GM12878 (cell line): ENCODE data around the gene CEP135. TPM values are rescaled to one million over a fixed set of nuclear protein-coding genes. Genes with fewer than 3 reads are reported as not detected.

Experiments
- ATAC-seq: fragments of 200-7000 bp; cut with Tn5 transposase; 3 replicates; pipeline ENCODE4 v1.9.1; 2020; ENCODE audit warnings: mild to moderate bottlenecking, moderate library complexity
- BruUV-seq: library from RNA; stranded (reverse); fragments of 400-500 nt; replicated peaks from 2 replicates; lab custom pipeline; 2021; lab: Mats Ljungman, UMichigan
- CTCF ChIA-PET: fragments of 300-600 bp; sonication (Branson Sonifier 250); formaldehyde crosslinking; extraction: SDS; loops from one replicate; lab custom pipeline; 2021; ENCODE audit warnings: inconsistent platforms; lab: Yijun Ruan, JAX
- POLR2A ChIA-PET: fragments of 350-600 bp; formaldehyde crosslinking; extraction: SDS; loops from one replicate; lab custom pipeline; 2021; ENCODE audit warnings: inconsistent platforms; lab: Charles Lee
- RAD21 ChIA-PET: fragments of 300-600 bp; sonication (Branson Sonifier 250); formaldehyde crosslinking; loops from one replicate; lab custom pipeline; 2023; ENCODE audit warnings: antibody characterized with exemption; ENCODE audit not compliant: unreplicated experiment; lab: Charles Lee
- SMC1A ChIA-PET: fragments of 300-600 bp; sonication (Branson Sonifier 250); formaldehyde crosslinking; loops from one replicate; lab custom pipeline; 2023; ENCODE audit not compliant: unreplicated experiment, uncharacterized antibody; lab: Charles Lee
- DNase-seq: peaks from one replicate; pipeline ENCODE4 v3.0.0-alpha.2; 2011; ENCODE audit warnings: low read depth, low spot score
- FAIRE-seq: peaks from 3 replicates; lab custom pipeline; 2011; peaks lifted over from hg19 to GRCh38; lab: Jason Lieb, UNC
- H2AFZ ChIP-seq: 2 replicates; pipeline ENCODE4 v1.6.0; 2011; ENCODE audit warnings: low read depth, low read length, control low read depth; ENCODE audit not compliant: control insufficient read depth
- H3K27ac ChIP-seq: 2 replicates; pipeline ENCODE4 v1.5.1; 2011; ENCODE audit warnings: control low read depth; ENCODE audit not compliant: control insufficient read depth, insufficient read depth
- H3K27me3 ChIP-seq, 2 experiments: replicated peaks in 1 of 2; 2 replicates each; pipeline versions ENCODE4 v1.6.0 to v1.6.1; 2011; ENCODE audit warnings: low read length in 1 of 2; ENCODE audit not compliant: control insufficient read depth in 2 of 2, insufficient read depth in 2 of 2
- H3K36me3 ChIP-seq, 2 experiments: 2 replicates each; pipeline ENCODE4 v1.5.1; 2011; ENCODE audit warnings: low read length in 1 of 2; ENCODE audit not compliant: control insufficient read depth in 2 of 2, insufficient read depth in 2 of 2
- H3K4me1 ChIP-seq: 2 replicates; pipeline ENCODE4 v1.6.1; 2011; ENCODE audit warnings: mild to moderate bottlenecking, low read length, moderate library complexity, mixed read lengths; ENCODE audit not compliant: control insufficient read depth, insufficient read depth
- H3K4me2 ChIP-seq: 2 replicates; pipeline ENCODE4 v1.6.0; 2011; ENCODE audit warnings: control low read depth; ENCODE audit not compliant: control insufficient read depth, insufficient read depth
- H3K4me3 ChIP-seq: fragments of 200-600 bp; sonication (generic); 2 replicates; pipeline ENCODE4 v1.5.1; 2016
- H3K79me2 ChIP-seq: 2 replicates; pipeline ENCODE4 v1.6.0; 2011; ENCODE audit warnings: low read length; ENCODE audit not compliant: control insufficient read depth, insufficient read depth
- H3K9ac ChIP-seq: 2 replicates; pipeline ENCODE4 v1.8.0; 2011; ENCODE audit warnings: low read length, control low read depth, mixed read lengths; ENCODE audit not compliant: control insufficient read depth, insufficient read depth
- H3K9me3 ChIP-seq: replicated peaks from 3 replicates; pipeline ENCODE4 v1.5.1; 2011; ENCODE audit warnings: mild to moderate bottlenecking, low read length; ENCODE audit not compliant: control insufficient read depth, insufficient read depth
- H4K20me1 ChIP-seq: 2 replicates; pipeline ENCODE4 v1.6.0; 2011; ENCODE audit not compliant: control insufficient read depth, insufficient read depth
- CBX3 ChIP-seq: fragments of 200-600 bp; sonication (generic); IDR thresholded peaks from 2 replicates; pipeline ENCODE4 v1.6.1; 2016; ENCODE audit warnings: low read depth, borderline replicate concordance
- LARP7 ChIP-seq: fragments of 450-650 bp; IDR thresholded peaks from 2 replicates; pipeline ENCODE4 v1.6.1; 2017; ENCODE audit warnings: mild to moderate bottlenecking
- NRF1 ChIP-seq: conservative IDR thresholded peaks from 2 replicates; pipeline ENCODE4 v1.6.1; 2011; ENCODE audit warnings: mild to moderate bottlenecking, low read depth, low read length, improper control_type of control experiment
- RB1 ChIP-seq: fragments of 450-650 bp; formaldehyde crosslinking; IDR thresholded peaks from 2 replicates; pipeline ENCODE4 v1.6.1; 2017; ENCODE audit warnings: mild to moderate bottlenecking, borderline replicate concordance
- SMC3 ChIP-seq: IDR thresholded peaks from 2 replicates; pipeline ENCODE4 v1.6.1; 2011; ENCODE audit warnings: low read length, improper control_type of control experiment, borderline replicate concordance
- SRF ChIP-seq, 2 experiments: IDR thresholded peaks; 2 replicates each; pipeline ENCODE4 v1.6.1; 2011; ENCODE audit warnings: low read depth in 2 of 2, low read length in 2 of 2, mild to moderate bottlenecking in 1 of 2, moderate library complexity in 1 of 2
- STAT3 ChIP-seq: IDR thresholded peaks from 2 replicates; pipeline ENCODE4 v1.6.1; 2011; ENCODE audit warnings: low read depth, low read length, improper control_type of control experiment
- TAF1 ChIP-seq: IDR thresholded peaks from 2 replicates; pipeline ENCODE4 v1.6.1; 2011; ENCODE audit warnings: mild to moderate bottlenecking, low read depth, low read length, borderline replicate concordance
- TCF3 ChIP-seq: IDR thresholded peaks from 2 replicates; pipeline ENCODE4 v1.6.1; 2012; ENCODE audit warnings: low read depth, mild to moderate bottlenecking, low read length, borderline replicate concordance; ENCODE audit not compliant: insufficient read depth
- in situ Hi-C: fragments of 300-500 bp; cut with MboI; formaldehyde crosslinking; loops from 9 replicates; pipeline ENCODE4 v1.14.3; 2018; ENCODE audit warnings: mixed read lengths
- intact Hi-C: fragments of 100-400 bp; cut with micrococcal nuclease; formaldehyde crosslinking; loops from one replicate; pipeline ENCODE4 v1.14.2; 2022; ENCODE audit not compliant: unreplicated experiment
- polyA plus RNA-seq, 11 experiments: library from polyadenylated mRNA; depleted of rRNA in 4 of 11; unstranded in 6 of 11; stranded (reverse) in 5 of 11; fragments of >200 nt; fragmentation: Nextera tagmentation in 4 of 11; fragmentation: Illumina TruSeq in 1 of 11; extraction: Ambion mirVana in 4 of 11; extraction: Trizol in 1 of 11; gene quantifications; 1 replicate in 1 of 11; 2 replicates in 10 of 11; pipeline versions ENCODE4 v1.2.1 to v1.2.3, GENCODE V29; 2011 to 2016; ENCODE audit warnings: inconsistent platforms in 2 of 11, missing spikeins in 2 of 11, low read depth in 1 of 11
- total RNA-seq, 4 experiments: library from RNA; depleted of rRNA in 3 of 4; stranded (reverse); fragments of >200 nt in 3 of 4; fragmentation: Illumina TruSeq in 1 of 4; extraction: Trizol in 1 of 4; gene quantifications; 2 replicates each; pipeline versions ENCODE4 v1.2.1 to v1.2.3, GENCODE V29; 2013 to 2021
- TF ChIP-seq, protein P1 (sequence below): fragments of 450-650 bp; IDR thresholded peaks from 2 replicates; pipeline ENCODE4 v1.6.1; 2017; ENCODE audit warnings: borderline replicate concordance
- TF ChIP-seq, protein P2 (sequence below): IDR thresholded peaks from 2 replicates; pipeline ENCODE4 v1.6.1; 2011; ENCODE audit warnings: low read depth, mild to moderate bottlenecking, low read length, moderate library complexity, borderline replicate concordance; ENCODE audit errors: extremely low read depth

CEP135 gene
- total and polyA plus RNA-seq, 10 of the 15 experiments (the other 5 are each of a cell fraction or from before 2014, with no cell fraction given) = 2.9 to 13.6 (median 10.1) TPM

DNA sequence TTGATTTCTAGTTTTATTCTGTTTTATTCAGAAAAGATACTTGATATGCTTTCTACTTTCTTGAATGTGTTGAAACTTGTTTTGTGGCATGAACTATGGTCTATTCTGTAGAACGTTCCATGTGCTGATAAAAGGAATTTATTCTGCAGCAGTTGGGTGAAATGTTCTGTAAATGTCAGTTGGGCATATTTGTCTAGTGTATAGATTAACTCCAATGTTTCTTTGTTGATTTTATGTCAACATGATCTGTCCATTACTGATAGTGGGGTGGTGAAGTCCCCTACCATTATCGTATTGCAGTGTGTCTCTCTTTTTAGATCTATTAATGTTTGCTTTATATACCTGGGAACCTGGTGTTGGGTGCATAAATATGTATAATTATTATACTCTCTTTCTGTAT, 55.5 kb downstream of the CEP135 start (continued):
- no peak for TF ChIP-seq SRF (IDR thresholded peaks at IDR 0.05; ENCODE audit: low read depth in 2 of 2, low read length in 2 of 2)
- TF ChIP-seq, all 136 proteins: peak for 0

DNA sequence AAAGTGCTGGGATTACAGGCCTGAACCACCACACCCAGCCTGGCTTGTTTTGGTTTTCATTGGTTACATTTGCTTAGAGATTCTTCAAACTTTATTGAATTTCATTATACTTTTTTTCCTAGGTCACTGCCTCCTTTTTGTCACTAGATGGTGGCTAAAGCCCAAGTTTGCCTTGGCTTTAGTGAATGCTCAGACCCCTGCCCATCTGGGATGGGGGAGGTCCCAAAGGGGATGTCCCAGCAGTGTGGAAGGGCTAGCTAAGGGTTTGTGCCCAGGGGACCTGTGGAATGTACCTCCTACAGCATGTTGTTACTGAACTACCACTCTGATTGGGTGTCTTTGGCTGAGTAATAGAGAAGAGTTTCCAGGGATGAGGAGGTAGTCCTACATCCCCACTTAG, 58.4 kb downstream of the CEP135 start:
- Histone ChIP-seq H3K4me2 (no peak overlapping the region), H2AFZ (no peak overlapping the region), H3K9me3 (no peaks in the 10 kb centered on the region; the same call in 2 of the 3 replicates)
- intact Hi-C loops = no loop called here
- FAIRE-seq = no peak
- no TSS peak for BruUV-seq
- TF ChIP-seq SMC3 (no peak), CBX3 (no peak), TAF1 (no peak), STAT3 (no peak), LARP7 (no peak), TCF3 (no peak), NRF1 (no peak), RB1 (no peak)
- TF ChIP-seq, protein P1, sequence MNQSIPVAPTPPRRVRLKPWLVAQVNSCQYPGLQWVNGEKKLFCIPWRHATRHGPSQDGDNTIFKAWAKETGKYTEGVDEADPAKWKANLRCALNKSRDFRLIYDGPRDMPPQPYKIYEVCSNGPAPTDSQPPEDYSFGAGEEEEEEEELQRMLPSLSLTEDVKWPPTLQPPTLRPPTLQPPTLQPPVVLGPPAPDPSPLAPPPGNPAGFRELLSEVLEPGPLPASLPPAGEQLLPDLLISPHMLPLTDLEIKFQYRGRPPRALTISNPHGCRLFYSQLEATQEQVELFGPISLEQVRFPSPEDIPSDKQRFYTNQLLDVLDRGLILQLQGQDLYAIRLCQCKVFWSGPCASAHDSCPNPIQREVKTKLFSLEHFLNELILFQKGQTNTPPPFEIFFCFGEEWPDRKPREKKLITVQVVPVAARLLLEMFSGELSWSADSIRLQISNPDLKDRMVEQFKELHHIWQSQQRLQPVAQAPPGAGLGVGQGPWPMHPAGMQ = no peak
- TF ChIP-seq, protein P2, sequence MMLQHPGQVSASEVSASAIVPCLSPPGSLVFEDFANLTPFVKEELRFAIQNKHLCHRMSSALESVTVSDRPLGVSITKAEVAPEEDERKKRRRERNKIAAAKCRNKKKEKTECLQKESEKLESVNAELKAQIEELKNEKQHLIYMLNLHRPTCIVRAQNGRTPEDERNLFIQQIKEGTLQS = no peak
- TF ChIP-seq, all 136 proteins: peak for 0
- POLR2A ChIA-PET = no interaction called here
- RAD21 ChIA-PET = interaction anchor here (1.5 kb wide), 1 partner anchor 14 kb away, joined by 4 read pairs; no protein-coding TSS in a partner anchor
- Histone ChIP-seq H3K9ac (no peak overlapping the region), H3K4me1 (no peaks in the 10 kb centered on the region), H3K79me2 (no peaks in the 10 kb centered on the region), H3K36me3 (peaks cover 0 to 9% of the 10 kb centered on the region in 2 experiments; a peak in 3 of 4 replicates), H4K20me1 (no peaks in the 10 kb centered on the region), H3K27me3 (no peaks in the 10 kb centered on the region), H3K4me3 (no peak overlapping the region), H3K27ac (no peak overlapping the region)
- in situ Hi-C loops = no loop called here
- CTCF ChIA-PET = no interaction called here
- SMC1A ChIA-PET = interaction anchor here (1.7 kb wide), 1 partner anchor 11 kb away, joined by 5 read pairs; no protein-coding TSS in a partner anchor
- DNase-seq = no peak
- ATAC-seq = no peak
